Activated CD8-positive, alpha-beta memory T cell treated with anti-CD3 and anti-CD28 coated beads, Interleukin-2, amount 10 ng/mL, durations not matched to agents 7 days and 5 days (primary cell): ENCODE measurements around the gene FGF19. TPM values are rescaled to one million over a fixed set of nuclear protein-coding genes. Genes with fewer than 3 reads are reported as not detected.

Experiments used
- ATAC-seq: fragments of 150-1000 bp; cut with Tn5 transposase; one replicate; pipeline ENCODE4 v1.10.0; 2021; ENCODE audit warnings: moderate library complexity
- CTCF ChIA-PET: fragments of 350-600 bp; sonication (Branson Sonifier 250); formaldehyde crosslinking; loops from one replicate; lab custom pipeline; 2021; ENCODE audit warnings: antibody characterized with exemption; lab: Charles Lee
- DNase-seq: peaks from one replicate; pipeline ENCODE4 v3.0.0-alpha.2; 2020
- H3K27ac Mint-ChIP-seq: one replicate; pipeline ENCODE4 v1.8.0; 2021; ENCODE audit warnings: mild to moderate bottlenecking, mixed read lengths
- H3K27me3 Mint-ChIP-seq: one replicate; pipeline ENCODE4 v1.8.0; 2021; ENCODE audit warnings: mixed read lengths
- H3K36me3 Mint-ChIP-seq: one replicate; pipeline ENCODE4 v1.8.0; 2021; ENCODE audit warnings: mild to moderate bottlenecking, mixed read lengths
- H3K4me1 Mint-ChIP-seq: one replicate; pipeline ENCODE4 v1.8.0; 2021; ENCODE audit warnings: mixed read lengths
- H3K4me3 Mint-ChIP-seq: one replicate; pipeline ENCODE4 v1.8.0; 2021; ENCODE audit warnings: mild to moderate bottlenecking, moderate library complexity, mixed read lengths
- H3K9me3 Mint-ChIP-seq: one replicate; pipeline ENCODE4 v1.8.0; 2022; ENCODE audit warnings: low read depth, mixed read lengths
- total RNA-seq, 2 experiments: library from RNA; stranded (reverse); gene quantifications; one replicate each; pipeline ENCODE4 v1.2.3, GENCODE V29; 2021

FGF19 gene, protein sequence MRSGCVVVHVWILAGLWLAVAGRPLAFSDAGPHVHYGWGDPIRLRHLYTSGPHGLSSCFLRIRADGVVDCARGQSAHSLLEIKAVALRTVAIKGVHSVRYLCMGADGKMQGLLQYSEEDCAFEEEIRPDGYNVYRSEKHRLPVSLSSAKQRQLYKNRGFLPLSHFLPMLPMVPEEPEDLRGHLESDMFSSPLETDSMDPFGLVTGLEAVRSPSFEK
- not detected for total RNA-seq

DNA sequence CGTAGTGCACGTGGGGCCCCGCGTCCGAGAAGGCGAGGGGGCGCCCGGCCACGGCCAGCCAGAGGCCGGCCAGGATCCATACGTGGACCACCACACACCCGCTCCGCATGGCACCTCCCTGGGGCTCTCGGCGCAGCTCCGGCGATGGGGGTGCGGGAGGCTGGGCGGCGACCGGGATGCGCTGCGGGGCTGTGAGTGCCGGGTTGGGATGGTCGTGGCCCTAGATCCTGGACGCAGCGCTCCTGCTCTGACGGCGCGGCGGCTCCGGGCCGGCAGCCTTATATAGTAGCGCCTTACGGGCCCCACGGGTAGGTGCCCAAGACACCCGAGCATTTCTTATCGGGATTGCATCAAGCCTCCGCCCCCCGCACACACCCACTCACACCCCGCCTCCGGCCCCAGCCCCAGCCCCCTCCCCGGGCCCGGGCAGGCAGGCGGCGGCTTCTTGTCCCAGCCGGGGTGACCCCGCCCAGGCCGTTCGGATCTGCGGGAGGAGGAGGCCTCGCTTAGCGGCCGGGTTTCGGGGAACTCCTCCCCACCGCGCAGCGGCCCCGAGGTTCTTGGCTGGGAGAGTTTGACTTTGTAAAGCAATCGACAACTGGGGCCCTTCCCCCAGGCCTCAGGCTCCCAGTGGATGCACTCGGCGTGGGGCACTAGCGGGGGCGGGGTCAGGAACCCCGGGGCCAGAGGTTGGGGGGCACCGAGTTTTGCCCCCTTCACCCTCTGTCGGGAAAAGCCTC, at the start of gene FGF19:
Gene FGF19, minus strand, starts transcription at position 255 of the 740 bp plus-strand sequence. Its CDS starts 146 bp downstream, at position 109.
- CTCF ChIA-PET = no interaction called here
- no peak for ATAC-seq
- Mint-ChIP-seq H3K9me3 (no peaks in the 10 kb centered on the region), H3K4me3 (no peak within 1 kb of the TSS), H3K27me3 (peaks cover 71% of the 10 kb centered on the region), H3K36me3 (no peaks in the 10 kb centered on the region), H3K4me1 (peaks cover 4% of the 10 kb centered on the region), H3K27ac (no peak within 1 kb of the TSS)
- no peak for DNase-seq

DNA sequence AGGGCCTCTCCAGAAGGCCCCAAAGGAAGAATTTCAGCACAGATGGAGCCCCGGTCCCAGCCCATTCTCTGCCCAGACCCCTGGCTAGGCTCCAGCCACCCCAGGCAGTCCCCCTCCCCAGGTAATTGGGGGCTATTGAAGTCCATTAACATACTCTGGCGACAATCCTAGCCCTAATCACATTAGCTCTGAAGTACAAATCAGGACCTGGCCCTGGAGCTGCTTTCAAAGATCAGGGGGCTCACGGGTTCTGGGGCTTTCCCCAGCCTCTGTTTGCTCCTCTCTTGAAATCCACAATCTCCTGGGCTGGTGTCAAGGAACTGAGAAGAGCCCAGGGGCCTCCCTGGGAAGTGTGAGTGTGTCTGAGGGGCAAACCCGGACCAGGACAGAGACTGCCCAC, 49.1 kb upstream of the FGF19 start:
- CTCF ChIA-PET = no interaction called here
- ATAC-seq = no peak

DNA sequence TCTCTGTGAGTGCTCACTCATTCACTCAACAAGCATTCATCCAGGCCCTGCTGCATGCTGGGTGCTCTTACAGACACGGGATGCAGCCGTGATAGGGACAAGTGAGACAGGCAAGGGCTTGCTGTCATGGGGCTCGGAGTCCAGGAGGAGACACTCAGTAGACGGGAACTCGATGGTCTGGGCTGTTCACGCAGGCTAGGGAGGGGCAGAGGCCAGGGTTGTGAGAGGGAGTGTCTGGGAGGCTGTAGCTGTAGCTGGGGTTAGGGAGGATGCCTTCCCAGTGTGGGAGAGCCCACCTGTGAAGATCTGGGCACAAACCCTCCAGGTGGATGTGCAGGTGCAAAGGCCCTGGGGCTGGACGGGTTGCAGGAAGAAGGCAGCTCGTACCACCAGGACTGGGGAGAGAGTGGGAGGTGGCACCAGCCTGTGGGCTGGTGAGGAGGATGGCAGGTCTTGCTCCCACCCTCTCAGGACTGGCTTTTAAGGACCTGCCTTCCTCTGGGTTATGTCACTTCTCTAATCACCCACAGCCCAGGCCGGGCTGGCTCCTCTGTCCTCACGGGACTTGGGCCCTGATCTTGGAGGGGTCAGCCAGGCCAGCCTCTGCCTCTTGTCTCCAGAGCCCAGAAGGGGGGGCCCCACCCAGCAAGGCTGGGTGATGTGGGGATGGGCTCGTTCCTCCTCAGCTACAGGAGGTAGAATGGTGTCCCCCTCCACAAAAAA, 47.2 kb upstream of the FGF19 start:
- no peaks in the 10 kb centered on the region for H3K27me3 Mint-ChIP-seq
- H3K36me3 Mint-ChIP-seq = no peaks in the 10 kb centered on the region
- CTCF ChIA-PET = no interaction called here
- H3K27ac Mint-ChIP-seq = no peak overlapping the region
- ATAC-seq = no peak
- DNase-seq = no peak
- H3K4me1 Mint-ChIP-seq = no peaks in the 10 kb centered on the region
- H3K9me3 Mint-ChIP-seq = no peaks in the 10 kb centered on the region
- no peak overlapping the region for H3K4me3 Mint-ChIP-seq

More for the DNA sequence above, 49.1 kb upstream of the FGF19 start:
- DNase-seq = no peak
- H3K36me3 Mint-ChIP-seq = no peaks in the 10 kb centered on the region
- H3K27me3 Mint-ChIP-seq = no peaks in the 10 kb centered on the region
- no peak overlapping the region for H3K27ac Mint-ChIP-seq
- no peak overlapping the region for H3K4me3 Mint-ChIP-seq
- H3K4me1 Mint-ChIP-seq = no peaks in the 10 kb centered on the region
- no peaks in the 10 kb centered on the region for H3K9me3 Mint-ChIP-seq

DNA sequence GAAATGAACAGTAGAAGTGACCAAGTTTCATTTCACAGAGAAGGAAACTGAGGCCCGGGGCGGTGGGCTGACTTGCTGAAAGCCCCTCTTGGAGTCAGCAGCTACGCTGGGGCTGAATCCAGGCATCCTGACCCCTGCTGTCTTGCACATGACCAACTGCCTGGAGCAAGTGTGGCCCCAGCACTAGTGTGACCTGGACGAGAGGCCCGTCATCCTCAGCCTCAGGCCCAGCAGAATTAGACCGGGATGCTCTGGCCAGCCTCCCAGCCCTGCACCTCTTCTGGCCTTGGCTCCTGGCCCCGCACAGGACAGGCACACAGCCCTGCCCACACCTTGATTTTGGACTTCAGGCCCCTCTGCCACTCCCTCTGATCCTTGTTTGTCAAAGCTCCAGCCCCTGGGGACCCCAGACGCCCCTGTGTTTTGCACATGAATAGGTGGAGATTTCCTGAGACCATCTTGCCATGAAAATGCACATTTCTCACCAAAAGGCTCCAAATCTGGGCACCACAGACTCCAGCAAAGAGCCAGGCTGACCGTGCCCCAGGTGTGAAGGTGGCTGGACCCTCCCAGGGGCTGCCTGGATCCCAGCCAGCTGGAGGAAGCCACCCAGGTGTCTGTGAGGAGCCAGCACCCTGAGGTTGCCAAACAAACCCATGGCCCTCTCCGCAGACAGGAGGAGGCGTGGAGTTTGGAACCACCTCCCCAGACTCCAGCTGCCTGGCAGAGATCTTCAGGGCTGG, 46.5 kb upstream of the FGF19 start:
- Mint-ChIP-seq H3K9me3 (no peaks in the 10 kb centered on the region), H3K36me3 (no peaks in the 10 kb centered on the region), H3K4me1 (no peaks in the 10 kb centered on the region), H3K27ac (no peak overlapping the region), H3K4me3 (no peak overlapping the region), H3K27me3 (no peaks in the 10 kb centered on the region)
- ATAC-seq (no peak), DNase-seq (no peak)
- CTCF ChIA-PET = no interaction called here

DNA sequence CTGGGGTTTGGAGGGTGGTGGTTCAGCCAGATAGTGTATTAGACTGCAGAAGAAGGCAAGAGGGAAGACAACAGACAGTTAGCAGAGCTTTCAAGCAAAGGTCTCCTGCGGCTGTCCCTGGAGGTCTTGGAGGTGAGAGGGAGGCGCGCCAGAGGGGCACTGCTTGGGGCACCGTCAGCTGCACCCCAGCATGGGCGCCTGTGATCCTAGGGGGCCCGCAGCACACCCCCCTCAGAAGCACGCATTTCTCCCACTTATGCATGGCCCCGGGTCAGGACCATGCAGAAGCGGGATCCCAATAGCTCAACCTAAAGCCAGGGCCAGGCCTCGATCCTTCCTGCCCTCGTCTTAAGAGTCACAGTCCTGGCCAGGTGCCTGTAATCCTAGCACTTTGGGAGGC, 44.8 kb upstream of the FGF19 start:
- DNase-seq (no peak), ATAC-seq (no peak)
- peaks cover 3% of the 10 kb centered on the region for H3K27me3 Mint-ChIP-seq
- H3K4me3 Mint-ChIP-seq = no peak overlapping the region
- no peak overlapping the region for H3K27ac Mint-ChIP-seq
- H3K9me3 Mint-ChIP-seq = no peaks in the 10 kb centered on the region
- no peaks in the 10 kb centered on the region for H3K36me3 Mint-ChIP-seq
- CTCF ChIA-PET = no interaction called here
- no peaks in the 10 kb centered on the region for H3K4me1 Mint-ChIP-seq

DNA sequence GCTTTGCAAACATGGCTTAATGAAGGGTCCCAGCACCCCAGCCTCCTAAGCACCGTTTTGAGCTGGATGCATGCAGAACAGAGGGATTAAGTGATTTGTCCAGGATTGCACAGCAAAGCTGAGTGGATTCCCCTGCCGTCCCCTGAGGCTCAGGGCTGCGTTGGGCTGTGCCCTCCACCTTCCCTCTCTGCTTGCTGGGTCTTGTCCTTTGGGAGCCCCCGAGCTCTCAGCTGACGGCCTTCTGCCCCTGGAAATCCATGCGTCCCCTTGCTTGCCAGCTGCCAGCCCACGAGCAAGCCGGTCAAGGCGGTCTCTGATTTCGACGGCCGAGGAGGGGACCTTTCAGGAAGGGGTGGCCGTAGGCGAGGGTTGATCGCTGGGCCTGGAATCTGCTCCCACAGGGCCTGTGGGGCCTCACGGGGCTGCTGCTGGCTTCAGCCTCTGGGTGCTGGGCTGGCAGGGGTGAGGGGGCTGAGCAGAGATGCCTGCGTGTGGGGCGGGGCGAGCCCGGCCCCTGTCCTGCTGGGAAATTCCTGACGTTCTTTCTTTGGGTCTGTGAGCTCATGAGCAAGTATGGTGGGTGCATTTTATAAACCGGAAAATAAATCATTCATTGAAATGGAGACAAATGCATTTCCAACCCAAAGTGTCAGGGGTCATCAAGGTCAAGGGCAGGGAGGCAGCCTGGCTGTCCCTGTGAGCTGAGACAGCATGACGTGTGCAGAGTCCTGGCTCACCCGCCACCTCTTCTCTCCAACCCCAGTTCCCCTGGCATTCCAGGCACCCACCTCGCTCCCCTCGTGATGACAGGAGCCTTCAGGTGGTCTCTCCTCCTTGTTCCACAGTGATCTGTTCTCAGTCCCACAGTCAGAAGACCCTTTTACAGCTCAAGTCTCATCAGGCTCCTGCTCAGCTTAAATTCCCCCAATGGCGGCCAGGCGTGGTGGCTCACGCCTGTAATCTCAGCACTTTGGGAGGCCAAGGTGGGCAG, 43.2 kb upstream of the FGF19 start:
- H3K4me3 Mint-ChIP-seq = no peak overlapping the region
- H3K27ac Mint-ChIP-seq = no peak overlapping the region
- H3K27me3 Mint-ChIP-seq = peaks cover 3% of the 10 kb centered on the region
- no peaks in the 10 kb centered on the region for H3K4me1 Mint-ChIP-seq
- ATAC-seq = no peak
- no peak for DNase-seq
- CTCF ChIA-PET = no interaction called here
- H3K9me3 Mint-ChIP-seq = no peaks in the 10 kb centered on the region
- H3K36me3 Mint-ChIP-seq = no peaks in the 10 kb centered on the region

DNA sequence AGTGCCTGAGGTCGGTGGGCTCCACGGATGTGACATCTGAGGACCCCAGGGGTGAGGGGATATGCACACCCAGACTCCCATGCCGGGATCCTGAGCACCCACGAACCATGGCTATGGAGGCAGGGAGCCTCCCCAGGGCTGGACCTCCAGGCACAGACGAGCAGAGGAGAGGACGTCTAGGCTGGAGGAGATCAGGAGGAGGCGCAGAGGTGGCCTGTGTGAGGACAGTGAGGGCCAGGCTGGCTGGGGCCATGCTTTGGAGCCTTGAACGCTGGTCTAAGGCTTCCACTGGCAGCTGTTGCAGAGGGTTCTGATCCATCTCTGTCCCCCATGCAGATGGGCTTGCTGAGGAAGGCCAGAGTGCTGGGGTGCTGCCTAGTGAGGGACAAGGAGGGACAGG, 42.3 kb upstream of the FGF19 start:
- H3K27ac Mint-ChIP-seq = no peak overlapping the region

DNA sequence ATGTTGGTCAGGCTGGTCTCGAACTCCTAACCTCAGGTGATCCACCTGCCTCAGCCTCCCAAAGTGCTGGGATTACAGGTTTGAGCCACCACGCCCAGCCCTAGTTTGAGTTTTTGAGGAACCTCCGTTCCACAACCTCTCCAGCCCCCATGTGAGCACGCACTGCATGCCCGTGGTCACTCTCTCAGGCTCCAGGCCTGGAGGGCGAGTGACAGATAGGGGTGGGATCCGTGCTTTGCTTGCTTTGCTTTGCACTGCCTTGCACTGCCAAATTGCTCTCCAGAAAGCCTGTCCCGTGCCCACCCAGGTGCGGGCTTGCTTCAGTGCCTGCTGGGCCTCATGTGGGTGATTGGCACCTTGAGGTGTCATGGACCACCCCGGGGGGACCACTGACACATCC, 41.4 kb upstream of the FGF19 start:
- no peaks in the 10 kb centered on the region for H3K9me3 Mint-ChIP-seq
- no peak overlapping the region for H3K27ac Mint-ChIP-seq
- H3K4me1 Mint-ChIP-seq = no peaks in the 10 kb centered on the region
- ATAC-seq (no peak), DNase-seq (no peak)
- peaks cover 3% of the 10 kb centered on the region for H3K27me3 Mint-ChIP-seq
- CTCF ChIA-PET = no interaction called here
- H3K36me3 Mint-ChIP-seq = no peaks in the 10 kb centered on the region
- no peak overlapping the region for H3K4me3 Mint-ChIP-seq

More for the DNA sequence above, 42.3 kb upstream of the FGF19 start:
- H3K4me1 Mint-ChIP-seq = no peaks in the 10 kb centered on the region
- no peaks in the 10 kb centered on the region for H3K9me3 Mint-ChIP-seq
- peaks cover 3% of the 10 kb centered on the region for H3K27me3 Mint-ChIP-seq
- CTCF ChIA-PET = no interaction called here
- ATAC-seq = no peak
- no peak overlapping the region for H3K4me3 Mint-ChIP-seq
- H3K36me3 Mint-ChIP-seq = no peaks in the 10 kb centered on the region
- DNase-seq = no peak

DNA sequence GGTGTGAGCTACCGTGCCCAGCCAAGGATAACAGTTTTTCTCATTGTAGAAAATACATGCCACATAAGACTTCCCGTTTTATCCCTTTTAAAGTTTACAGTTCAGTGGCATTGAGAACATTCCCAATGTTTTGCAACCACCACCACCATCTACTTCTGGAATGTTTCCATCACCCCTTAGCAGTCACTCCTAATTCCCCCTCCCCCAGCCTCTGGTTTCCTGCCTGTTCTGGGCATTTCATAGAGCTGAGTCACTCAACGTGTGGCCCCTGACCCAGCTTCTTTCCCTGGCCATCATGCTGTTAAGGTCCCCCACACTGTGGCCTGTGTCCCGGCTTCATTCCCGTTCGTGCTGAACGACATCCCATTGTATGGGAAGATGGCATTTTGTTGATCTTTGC, 40.6 kb upstream of the FGF19 start:
- Mint-ChIP-seq H3K9me3 (peaks cover under 1% of the 10 kb centered on the region), H3K4me3 (no peak overlapping the region), H3K27me3 (peaks cover 3% of the 10 kb centered on the region), H3K36me3 (no peaks in the 10 kb centered on the region), H3K4me1 (no peaks in the 10 kb centered on the region), H3K27ac (no peak overlapping the region)
- ATAC-seq (no peak), DNase-seq (no peak)
- CTCF ChIA-PET = no interaction called here

DNA sequence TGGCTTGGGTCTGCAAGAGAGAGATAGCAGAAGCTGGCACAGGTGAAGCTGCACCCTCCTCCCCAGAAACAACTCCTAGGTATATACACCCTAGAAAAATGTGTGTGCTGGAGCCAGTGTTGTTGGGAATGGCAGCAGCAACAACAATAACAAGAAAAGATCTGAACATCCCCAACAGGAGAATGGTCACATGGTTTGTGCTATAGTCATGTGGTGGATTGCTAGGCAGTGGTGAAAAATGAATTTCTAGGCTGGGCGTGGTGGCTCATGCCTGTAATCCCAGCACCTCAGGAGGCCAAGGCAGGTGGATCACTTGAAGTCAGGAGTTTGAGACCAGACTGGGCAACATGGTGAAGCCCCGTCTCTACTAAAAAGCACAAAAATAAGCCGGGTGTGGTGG, 31.0 kb upstream of the FGF19 start:
- DNase-seq (no peak), ATAC-seq (no peak)
- H3K36me3 Mint-ChIP-seq = no peaks in the 10 kb centered on the region
- no peak overlapping the region for H3K4me3 Mint-ChIP-seq
- H3K27me3 Mint-ChIP-seq = no peaks in the 10 kb centered on the region
- peaks cover 7% of the 10 kb centered on the region for H3K9me3 Mint-ChIP-seq
- CTCF ChIA-PET = no interaction called here
- no peaks in the 10 kb centered on the region for H3K4me1 Mint-ChIP-seq
- H3K27ac Mint-ChIP-seq = no peak overlapping the region

DNA sequence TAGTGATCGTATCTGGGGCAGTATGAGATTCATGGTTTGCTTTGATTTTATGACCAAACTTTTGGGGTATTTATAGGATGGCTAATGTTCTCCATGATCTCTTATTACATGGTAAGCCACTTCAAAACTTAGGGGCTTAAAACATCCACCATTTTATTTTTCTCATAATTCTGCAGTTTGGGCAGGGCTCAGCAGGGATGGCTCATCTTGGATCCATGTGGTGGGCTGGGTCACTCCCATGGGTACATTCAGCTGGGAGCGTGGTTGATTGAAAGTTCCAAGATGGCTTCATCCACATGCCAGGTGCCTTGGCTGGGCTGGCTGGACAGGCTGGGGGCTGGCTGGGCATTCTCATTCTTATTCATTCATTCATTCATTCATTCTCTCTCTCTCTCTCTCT, 30.5 kb upstream of the FGF19 start:
- no peak overlapping the region for H3K27ac Mint-ChIP-seq
- no peaks in the 10 kb centered on the region for H3K36me3 Mint-ChIP-seq
- DNase-seq = no peak
- H3K9me3 Mint-ChIP-seq = peaks cover 6% of the 10 kb centered on the region
- no peak for ATAC-seq
- H3K4me3 Mint-ChIP-seq = no peak overlapping the region
- no peaks in the 10 kb centered on the region for H3K4me1 Mint-ChIP-seq
- no peaks in the 10 kb centered on the region for H3K27me3 Mint-ChIP-seq
- CTCF ChIA-PET = no interaction called here

DNA sequence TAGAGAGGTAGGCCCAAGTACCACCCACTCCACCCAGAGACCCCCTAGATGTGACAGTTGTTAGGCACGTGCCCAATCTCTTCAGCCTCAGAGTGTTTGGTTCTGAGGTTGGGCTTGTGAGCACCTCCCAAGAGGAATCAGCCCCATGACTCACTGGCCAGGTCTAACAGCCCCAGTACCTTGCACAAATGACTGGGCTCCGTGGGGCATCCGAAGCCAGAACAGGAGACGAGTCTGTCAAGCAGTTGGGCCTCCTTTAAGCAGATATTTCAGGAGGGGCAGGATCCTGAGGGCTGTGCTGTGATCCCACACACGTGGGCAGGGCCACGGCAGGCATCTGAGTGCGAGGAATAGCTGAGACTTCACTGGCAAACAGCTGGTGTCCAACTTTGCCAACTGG, 29.1 kb upstream of the FGF19 start:
- Mint-ChIP-seq H3K4me3 (no peak overlapping the region), H3K27me3 (no peaks in the 10 kb centered on the region), H3K27ac (no peak overlapping the region), H3K4me1 (no peaks in the 10 kb centered on the region), H3K9me3 (peaks cover 4% of the 10 kb centered on the region), H3K36me3 (no peaks in the 10 kb centered on the region)
- DNase-seq (no peak), ATAC-seq (no peak)
- CTCF ChIA-PET = no interaction called here
